SW480 (cell line): Measurements from ENCODE around the gene VAV2.
"Not testable (repeated sequence)": the region's sequence is repeated elsewhere in the genome, so short reads cannot be mapped to it uniquely, and the experiment has no call there.

ENCODE experiments used
- DNase-seq: peaks from one replicate; pipeline ENCODE4 v3.0.0-alpha.2; 2016; ENCODE audit warnings: low spot score

Gene VAV2

DNA sequence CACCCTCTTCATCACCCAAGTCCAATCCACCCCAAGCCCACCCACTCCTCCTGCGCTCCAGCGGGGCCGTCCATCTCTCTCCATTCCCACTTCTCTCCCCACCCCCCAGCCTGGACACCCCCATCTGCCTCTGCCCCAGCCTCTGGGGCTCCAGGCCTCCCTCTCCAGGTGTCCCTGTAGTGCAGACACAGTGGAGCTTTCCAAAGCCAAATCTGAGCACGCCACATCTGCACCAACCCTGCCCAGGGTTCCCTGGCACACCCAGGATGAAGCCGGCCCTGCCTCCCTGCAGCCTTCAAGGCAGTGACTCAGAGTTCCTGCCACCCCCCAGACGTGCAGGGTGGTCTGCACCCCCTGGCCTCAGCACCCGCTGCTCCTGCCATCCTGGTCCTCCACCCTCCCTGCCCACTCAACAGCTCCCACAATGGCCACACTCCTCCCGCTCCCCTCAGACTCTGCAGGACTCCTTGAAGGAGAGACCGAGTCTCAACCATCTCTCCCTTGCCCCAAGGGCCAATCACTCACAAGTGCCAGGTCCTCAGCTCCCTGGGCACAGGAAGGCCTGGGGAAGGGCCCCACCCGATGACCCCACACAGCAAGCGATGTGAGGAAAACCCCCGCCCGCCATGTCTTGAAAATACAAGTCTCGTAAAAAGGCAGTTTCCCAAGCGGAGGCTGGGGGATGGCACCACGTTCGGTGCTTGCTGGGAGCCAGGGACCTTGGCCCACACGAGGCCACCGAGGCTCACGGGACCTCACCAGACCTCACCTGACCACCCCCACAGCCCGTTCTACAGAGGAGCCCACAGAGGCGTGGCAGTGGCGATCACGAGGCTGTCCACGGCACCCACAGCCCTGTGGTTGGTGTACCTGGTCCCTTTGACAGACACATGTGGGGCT lies 22.2 kb downstream of the VAV2 start:
- DNase-seq, result no peak

DNA sequence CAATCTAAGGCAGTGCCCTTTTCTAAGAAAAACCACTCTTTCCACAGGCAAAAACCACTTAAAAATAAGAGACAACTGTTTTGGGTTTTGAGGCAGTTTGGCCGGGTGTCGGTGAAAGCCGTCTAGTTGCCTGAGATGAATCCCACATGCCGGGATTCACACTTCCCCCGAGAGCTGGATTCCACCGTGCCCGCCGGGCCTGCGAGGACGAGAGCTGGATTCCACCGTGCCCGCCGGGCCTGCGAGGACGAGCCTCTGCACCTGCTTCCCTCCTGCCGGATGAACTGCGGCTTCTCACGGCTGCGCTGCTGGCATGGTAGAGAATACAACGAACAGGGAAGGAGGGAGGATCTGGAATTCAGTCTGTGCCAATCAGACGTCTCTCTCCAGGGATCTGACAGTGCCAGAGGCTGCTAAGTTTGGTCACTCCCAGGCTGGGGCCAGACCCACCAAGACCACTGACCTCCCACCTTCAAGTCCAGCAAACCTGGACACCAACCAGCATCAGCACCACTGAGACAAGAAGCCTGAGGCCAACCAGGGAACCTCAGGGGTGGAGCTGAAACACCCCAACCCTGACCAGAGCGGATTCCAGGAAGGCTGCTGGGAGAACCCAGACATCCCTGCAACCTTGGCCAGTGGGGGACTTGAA lies 23.0 kb downstream of the VAV2 start:
- no peak for DNase-seq

DNA sequence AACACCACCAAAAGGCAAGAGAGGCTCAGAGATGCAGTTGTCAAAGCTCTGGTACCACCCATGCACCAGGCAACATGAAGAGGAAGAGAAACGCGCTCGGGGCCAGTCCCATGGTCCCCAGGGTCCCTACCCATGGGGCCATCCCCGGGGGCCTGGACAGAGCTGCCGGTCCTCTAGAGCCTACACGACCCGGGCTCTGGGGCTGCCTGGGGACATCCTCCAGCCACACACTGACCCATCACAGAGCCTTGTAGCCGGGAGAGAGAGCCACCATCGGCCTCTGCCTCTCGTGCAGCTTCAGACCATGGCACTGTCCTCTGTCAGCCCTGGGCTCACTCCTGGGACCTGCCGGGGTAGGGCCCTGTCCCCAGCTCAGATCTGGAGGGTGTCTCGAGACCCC lies 23.7 kb downstream of the VAV2 start:
- DNase-seq, result no peak

DNA sequence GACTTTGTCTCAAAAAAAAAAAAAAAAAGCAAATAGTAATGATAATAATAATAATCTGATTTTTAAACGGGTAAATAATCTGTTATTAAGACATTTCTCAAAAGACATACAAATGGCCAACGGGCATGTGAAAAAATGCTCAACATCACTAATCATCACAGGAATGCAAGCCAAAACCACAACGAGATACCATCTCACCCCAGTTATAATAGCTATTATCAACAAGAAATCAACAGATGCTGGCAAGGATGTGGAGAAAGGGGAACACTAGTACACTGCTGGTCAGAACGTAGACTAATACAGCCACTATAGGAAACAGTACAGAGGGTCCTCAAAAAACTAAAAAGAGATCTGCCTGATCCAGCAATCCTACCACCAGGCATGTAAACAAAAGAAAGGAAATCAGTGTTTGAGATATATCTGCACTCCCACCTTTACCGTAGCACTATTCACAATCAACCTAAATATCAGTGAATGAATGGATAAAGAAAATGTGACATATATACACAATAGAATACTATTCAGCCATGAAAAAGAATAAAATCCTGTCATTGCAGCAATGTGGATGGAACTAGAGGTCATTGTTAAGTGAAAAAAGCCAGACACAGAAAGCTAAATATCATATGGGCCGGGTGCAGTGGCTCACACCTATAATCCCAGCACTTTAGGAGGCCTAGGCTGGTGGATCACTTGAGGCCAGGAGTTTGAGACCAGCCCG lies 24.9 kb downstream of the VAV2 start:
- DNase-seq, result no peak

DNA sequence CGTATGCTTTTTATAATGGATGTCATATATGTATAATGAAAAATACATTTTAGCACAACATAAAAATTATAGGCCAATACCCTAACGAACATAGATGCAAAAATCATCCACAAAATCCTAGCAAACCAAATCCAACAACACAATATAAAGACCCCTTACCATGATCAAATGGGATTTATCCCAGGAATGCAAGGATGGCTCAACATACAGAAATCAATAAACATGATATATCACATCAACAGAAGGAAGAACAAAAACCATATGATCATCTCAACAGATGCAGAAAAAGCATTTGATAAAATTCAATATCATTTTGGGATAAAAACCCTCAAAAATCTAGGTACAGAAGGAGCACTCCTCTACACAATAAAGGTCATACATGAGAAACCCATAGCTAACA lies 27.7 kb downstream of the VAV2 start:
- no peak for DNase-seq

DNA sequence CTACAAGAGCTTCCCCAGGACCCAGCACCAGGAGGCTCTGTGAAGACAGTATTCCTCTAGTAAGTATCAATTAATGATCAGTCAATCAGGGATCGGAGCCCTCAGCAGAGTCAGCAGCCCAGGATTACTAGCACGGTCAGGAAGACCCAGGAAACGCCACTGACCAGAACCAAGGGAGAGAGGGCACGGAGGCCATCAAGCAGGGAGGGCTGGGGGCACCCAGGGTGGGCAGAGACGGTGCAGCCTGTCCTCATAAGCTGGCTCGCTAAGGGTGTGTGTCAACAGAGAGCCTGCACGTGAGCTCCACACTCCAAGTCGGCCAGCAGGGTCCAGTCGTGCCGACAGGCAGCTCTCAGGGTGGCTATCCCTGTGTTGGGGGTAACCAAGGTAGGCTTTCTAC lies 29.0 kb downstream of the VAV2 start:
- DNase-seq, result no peak

DNA sequence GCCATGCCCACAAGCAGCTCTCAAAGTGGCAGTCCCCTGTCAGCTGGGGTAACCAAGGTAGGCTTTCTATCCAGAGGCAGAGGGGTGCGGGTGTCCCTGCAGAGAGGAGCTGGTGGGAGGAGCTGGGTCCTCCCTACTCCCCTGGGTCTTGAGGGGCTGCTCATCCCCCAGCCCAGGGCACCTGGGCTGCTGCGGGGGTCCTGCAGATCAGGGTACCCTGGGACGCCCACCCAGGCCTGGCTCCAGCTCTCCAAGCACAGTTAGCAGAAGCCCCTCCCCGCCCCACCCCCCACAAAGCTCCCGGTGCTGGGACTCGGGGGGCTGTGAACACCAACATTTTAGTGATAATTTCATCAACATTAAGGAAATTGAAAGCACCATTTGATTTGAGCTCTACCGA lies 29.8 kb downstream of the VAV2 start:
- DNase-seq, result no peak

DNA sequence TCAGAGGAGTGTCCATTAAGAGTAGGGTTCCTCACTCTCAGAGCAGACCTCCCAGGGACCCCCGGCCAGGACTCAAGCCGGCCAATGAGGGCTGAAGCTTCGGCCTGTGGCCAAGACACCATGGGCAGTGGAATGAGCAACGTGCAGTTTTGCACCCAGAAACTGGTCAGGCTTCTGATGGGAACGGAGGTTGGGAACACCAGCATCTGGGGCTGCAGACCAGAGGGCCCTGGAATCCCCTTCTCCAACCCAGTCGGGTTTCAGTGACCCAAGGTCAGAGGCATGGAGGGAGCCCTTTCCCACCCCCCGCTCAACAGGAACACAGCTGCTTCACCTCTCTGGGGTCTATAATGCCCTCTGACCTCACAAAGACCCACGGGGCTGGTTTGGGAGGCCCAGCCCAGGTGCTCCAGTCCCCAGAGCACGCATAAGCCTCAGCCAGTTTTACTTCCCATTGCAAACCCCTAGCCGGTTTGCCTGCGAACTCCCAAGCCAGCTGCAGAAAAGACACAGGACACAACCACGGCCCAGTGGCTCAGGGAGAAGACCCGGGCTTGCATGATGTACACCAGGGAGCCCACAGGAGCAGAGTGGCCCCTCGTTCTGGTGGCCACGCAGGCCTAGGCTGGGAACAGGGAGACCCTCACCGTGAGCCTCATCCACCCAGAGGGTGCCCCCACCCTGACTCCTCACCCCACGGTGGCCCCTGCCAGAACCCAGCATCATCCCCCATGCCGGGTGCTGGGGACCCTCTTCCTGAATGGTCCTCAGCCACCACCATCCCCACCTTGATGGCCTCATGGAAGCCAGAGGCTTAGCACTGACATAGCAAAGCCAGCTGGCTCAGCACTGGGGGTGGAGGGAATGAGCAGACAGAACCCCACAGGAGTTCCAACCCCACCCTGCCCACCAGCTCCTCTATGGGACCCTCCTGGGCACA lies 30.6 kb downstream of the VAV2 start:
- DNase-seq, result no peak

DNA sequence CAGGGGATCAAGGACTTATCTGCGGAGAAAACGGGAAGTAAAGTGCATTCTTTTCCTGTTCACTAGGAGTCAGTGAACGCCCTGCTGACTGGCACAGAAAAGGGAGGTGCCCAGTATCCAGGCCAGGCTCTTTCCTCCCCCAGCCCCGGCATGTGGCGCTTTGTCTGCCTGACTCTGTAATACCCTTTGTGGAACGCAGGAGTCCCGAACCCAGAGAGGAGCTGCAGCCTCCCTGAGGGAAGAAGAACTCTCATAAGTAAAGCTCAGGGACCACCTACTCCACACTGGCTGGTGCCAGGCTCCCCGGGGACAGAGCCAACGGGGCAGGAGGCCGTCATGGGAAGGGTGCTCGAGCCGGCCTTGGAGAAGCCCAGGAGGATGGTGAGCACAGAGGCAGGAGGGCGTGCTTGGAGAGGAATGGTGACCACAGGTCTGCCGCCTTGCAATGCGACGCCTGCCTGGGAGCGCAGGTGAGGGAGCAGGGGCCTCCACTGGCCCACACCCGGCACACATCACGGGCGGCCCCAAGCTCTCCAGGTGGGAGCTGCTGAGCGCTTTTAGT lies 31.5 kb downstream of the VAV2 start:
- no peak for DNase-seq

DNA sequence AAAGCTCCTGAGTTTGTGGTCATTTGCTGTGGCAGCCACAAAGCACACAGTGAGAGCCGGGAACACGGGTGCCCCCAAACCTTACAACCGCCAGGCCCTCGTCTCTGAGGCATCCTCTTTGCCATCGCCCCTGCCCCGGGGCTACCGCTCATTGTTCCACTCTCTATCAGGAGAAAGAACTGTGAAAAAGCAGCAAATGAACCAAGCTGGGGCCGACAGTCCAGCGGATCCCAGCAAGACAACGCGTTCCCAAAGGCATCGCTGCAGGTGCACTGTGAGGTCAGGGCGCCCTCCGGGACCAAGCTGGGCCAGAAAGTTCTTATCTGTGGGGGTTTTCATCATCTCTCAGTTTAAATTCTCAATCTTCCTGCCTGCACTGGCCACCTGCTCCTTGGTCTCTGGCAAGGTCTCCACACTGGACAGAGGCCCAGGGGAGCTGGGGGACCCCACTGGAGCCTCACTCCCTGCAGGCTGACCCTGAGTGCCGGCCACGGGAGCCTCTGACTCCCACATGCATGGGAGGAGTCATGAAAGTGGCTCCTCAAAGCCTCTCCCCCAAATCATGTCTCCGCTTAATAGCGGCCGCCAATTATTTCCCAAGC lies 32.1 kb downstream of the VAV2 start:
- no peak for DNase-seq

DNA sequence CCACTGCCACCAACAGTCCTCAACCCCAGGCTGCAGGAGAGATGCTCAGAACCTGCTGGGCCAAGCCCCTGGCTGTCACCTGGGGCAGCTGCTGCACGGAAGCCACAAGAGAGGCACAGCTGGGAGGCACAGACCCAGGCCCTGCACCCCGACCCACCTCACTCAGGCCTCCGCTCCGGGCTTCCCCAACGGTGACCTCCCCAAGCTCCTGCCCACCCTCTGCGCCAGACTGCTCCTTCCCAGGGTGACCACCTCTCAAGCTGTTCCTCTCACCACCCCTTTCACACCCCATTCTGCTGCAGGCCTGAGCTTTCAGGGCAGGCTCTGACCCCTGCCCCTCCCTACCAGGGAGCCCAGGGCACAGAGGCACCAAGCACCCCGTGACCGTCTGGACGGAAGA lies 33.0 kb downstream of the VAV2 start:
- DNase-seq, result no peak

DNA sequence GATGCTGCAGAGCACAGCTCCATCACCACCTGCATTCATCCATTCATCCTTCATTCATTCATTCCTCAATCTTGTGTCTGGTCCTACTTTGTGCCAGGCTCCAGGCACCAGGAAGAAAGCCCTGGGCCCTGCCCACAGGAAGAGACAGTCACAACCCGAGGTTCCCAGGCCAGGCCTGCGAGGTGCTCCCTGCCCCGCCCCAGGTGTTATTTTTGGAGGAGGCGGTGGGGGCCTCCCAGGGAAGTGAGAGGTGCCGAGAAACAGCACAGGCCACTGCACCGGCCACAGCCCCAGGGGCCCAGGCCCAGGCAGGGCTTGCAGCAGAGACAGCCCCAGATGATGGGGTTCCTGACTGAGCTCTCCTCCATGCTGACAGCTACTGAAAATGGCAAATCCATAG lies 33.4 kb downstream of the VAV2 start:
- DNase-seq, result no peak

DNA sequence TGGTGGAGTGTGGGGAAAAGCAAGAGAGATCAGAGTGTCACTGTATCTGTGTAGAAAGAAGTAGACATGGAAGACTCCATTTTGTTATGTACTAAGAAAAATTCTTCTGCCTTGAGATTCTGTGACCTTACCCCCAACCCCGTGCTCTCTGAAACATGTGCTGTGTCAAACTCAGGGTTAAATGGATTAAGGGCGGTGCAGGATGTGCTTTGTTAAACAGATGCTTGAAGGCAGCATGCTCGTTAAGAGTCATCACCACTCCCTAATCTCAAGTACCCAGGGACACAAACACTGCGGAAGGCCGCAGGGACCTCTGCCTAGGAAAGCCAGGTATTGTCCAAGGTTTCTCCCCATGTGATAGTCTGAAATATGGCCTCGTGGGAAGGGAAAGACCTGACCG lies 34.4 kb downstream of the VAV2 start:
- DNase-seq, result not testable (repeated sequence)

DNA sequence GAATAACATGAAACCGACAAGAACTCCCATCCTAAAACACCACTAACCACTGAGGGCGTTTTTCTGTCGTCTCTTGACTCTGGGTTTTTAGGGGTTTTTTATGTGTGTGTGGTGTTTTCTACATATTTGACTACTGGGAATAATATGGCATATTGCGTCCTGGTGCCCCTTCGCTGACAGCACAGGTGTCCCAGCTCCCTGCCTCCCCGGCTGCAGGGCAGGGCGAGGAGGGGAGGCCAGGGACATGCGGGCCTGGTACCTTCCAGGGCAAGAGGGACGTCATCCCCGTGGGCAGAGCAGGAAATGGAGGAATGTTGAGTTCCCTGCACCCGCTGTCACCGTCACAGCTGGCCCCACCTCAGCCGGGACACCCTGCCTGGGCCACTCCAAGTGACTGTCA lies 34.8 kb downstream of the VAV2 start:
- no peak for DNase-seq

DNA sequence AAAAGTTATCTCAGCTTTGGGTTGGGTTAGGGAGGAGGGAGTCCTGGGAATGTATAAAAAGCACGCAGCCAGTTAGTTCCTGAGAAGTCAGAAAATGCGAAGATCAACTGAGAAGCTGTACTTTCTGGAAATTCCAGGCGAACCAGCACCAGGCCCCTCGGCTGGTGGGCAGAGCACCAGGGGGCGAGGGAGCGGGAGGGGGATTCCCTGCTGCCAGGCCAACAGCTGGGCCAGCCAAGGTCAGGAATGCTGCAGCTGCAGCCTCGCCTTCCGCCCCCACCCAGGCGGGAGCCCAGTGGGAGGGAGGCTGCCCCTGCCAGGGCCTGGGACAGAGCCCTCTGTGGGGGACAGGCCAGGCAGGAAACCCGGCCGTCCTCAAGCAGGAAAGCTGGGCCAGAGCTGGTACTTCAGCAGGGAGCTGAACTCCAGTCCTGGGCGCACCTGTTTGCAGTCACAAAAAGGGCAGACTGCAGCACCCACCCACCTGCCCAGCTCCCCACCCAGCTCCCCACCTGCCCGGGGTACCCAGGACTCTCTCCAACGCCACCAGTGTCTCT lies 35.5 kb downstream of the VAV2 start:
- DNase-seq, result no peak

DNA sequence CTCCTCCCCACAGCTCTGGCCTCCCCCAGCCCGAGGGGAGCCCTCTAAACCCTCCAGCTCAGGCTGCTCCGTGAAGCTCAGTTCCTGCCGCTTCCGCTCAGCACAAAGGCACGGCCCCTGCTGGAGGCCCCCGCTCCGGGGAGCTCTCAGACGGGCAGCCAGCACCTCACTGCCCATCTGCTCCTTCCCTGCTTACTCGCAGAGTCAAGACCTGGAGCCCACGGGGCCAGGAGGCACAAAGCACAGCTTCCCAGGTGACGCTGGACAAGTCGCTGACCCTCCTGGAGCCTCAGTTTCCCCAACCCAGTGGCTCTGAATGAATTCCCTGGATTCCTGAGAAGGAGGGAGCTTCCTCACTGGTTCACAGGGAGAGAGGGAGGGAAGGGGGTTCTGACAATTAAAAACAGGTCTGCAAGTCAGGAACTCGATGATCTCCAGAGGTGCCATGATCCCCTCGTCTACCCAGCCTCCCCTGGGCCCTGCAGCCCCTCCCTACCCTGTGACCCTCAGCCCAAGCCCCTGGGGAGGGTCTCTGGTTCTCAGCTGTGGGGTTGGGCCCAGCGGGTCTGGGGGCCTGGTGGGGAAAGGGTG lies 36.2 kb downstream of the VAV2 start:
- DNase-seq, result no peak

DNA sequence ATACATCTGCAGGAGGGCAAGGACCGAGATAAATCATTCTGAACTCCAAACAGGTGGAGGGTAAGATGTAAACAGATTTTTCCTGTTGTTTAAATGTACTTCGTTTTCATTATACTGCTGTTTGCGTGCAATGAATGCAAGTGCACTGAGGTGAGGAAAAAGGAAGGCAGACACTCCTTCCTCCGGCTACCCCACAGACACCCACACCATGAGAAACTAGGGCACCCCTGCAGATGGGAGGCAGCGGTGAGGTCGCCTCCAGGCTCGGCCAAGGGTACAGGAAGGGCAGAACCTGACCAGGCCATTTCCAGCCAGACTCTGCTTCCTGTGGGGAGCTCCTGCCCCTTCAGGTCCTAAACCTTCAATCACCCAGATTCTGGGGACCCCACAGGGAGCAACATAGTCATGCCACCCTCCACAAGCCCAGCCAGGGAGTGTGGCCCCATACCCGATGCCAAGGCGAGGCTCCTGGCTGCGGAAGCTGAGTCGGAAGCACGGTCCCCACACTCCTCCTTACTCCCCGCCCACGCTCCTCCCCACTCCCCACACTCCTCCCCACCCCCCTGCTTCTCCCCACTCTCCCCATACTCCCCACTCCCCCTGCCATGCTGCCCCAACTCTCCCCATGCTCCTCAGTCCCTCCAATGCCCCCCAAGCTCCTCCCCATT lies 37.1 kb downstream of the VAV2 start:
- no peak for DNase-seq

DNA sequence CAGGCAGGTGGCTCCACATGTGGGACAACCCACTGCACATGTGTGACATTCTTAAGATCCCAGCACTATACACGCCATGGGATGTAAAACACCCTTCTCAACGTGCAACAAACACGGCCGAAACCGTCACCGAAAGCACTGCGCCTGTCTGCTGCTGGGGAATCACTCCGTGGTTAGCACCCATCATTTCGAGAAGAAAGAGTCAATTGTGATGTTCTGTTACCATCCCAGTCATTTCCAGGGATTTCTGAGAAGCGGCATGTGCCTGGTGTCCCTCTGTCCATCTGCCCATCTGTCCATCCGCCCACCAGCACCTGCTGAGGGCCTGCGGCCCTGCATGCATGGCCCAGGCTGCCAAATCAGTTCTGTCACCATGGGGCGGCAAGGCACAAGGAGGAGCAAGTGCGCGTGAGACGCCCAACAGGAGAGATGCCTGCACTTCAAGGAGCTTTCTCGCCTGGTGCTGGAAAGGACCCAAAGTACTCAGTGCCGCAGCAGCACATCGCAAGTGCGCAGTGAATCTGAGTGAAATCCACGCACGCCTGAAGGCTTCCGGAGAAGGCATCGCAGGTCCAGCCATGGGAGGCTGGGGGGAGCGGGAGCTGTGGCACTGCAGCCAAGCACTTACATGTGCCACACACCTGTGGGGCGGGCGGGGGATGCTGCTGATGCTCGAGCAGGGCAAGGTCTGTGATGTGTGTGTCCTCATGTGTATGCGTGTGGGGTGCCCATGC lies 38.0 kb downstream of the VAV2 start:
- DNase-seq, result no peak

DNA sequence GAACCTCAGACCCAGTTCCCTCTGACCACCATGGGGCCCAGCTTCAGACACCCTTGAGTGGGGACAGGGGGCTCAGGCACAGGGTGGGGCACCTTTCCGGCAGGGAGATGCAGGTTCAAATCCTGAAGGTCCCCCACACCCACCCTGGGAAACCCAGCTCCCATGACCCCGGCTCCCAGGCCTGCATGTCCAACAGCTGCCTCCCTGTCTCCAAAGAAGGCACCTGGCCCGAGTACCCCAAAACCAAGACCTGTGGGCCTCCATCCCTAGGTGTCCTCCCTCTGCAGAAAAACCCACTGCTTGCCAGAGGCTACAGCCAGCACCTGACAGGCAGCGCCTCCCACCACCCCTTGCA lies 38.5 kb downstream of the VAV2 start:
- no peak for DNase-seq
